Measurements from ENCODE around the gene TSEN2.

DNA sequence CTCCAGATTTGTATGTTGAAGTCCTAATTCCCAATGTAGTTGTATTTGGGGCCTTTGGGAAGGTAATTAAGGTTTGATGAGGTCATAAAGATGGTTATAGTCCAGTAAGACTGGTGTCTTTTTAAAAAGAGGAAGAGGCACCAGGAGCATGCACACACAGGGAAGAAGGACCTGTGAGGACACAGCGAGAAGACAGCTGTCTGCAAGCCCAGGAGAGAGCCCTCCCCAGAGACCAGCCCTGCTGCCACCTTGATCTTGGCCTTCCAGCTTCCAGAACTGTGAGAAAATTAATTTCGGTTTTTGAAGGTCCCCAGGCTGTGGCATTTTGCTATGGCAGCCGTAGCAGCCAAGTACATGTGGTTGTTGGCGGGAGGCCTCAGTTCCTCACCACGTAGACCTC, 32.8 kb upstream of the TSEN2 start:
- TF ChIP-seq, protein P1, sequence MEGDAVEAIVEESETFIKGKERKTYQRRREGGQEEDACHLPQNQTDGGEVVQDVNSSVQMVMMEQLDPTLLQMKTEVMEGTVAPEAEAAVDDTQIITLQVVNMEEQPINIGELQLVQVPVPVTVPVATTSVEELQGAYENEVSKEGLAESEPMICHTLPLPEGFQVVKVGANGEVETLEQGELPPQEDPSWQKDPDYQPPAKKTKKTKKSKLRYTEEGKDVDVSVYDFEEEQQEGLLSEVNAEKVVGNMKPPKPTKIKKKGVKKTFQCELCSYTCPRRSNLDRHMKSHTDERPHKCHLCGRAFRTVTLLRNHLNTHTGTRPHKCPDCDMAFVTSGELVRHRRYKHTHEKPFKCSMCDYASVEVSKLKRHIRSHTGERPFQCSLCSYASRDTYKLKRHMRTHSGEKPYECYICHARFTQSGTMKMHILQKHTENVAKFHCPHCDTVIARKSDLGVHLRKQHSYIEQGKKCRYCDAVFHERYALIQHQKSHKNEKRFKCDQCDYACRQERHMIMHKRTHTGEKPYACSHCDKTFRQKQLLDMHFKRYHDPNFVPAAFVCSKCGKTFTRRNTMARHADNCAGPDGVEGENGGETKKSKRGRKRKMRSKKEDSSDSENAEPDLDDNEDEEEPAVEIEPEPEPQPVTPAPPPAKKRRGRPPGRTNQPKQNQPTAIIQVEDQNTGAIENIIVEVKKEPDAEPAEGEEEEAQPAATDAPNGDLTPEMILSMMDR (IDR thresholded peaks at IDR 0.05) = no peak
- TF ChIP-seq POLR2A (IDR thresholded peaks at IDR 0.05) (no peak), EP300 (IDR thresholded peaks at IDR 0.05) (no peak)
